Testis (tissue), 3 donors: ENCODE measurements around the gene DEAF1. TPM values are rescaled to one million over a fixed set of nuclear protein-coding genes. Genes with fewer than 3 reads are reported as not detected.

Experiments
- DNase-seq: peaks from one replicate; pipeline ENCODE4 v3.0.0-alpha.2; 2019
- H3K27ac ChIP-seq, 2 donors: fragments of 200-600 bp; sonication (generic); one replicate each; pipeline ENCODE4 v1.5.1; 2019
- H3K27me3 ChIP-seq: fragments of 200-600 bp; sonication (generic); one replicate; pipeline ENCODE4 v1.5.1; 2019
- H3K36me3 ChIP-seq: fragments of 200-600 bp; sonication (generic); one replicate; pipeline ENCODE4 v1.5.1; 2017; ENCODE audit warnings: low read depth; ENCODE audit errors: missing control alignments
- H3K4me1 ChIP-seq: fragments of 200-600 bp; sonication (generic); one replicate; pipeline ENCODE4 v1.5.1; 2019
- H3K4me3 ChIP-seq, 2 donors: fragments of 200-600 bp; sonication (generic); one replicate each; pipeline ENCODE4 v1.5.1; 2017 to 2019
- H3K9me3 ChIP-seq: fragments of 200-600 bp; sonication (generic); one replicate; pipeline ENCODE4 v1.5.1; 2017
- CTCF ChIP-seq, 3 experiments: fragments of 450-650 bp in 2 of 3; fragments of 200-600 bp in 1 of 3; sonication (generic) in 1 of 3; IDR thresholded peaks; one replicate each; pipeline ENCODE4 v1.5.1; 2016 to 2019; ENCODE audit warnings: antibody characterized with exemption in 3 of 3, mild to moderate bottlenecking in 2 of 3, moderate library complexity in 1 of 3
- POLR2A ChIP-seq: fragments of 450-650 bp; IDR thresholded peaks from one replicate; pipeline ENCODE4 v1.6.1; 2017; ENCODE audit warnings: antibody characterized with exemption, mild to moderate bottlenecking, moderate library complexity
- WGBS, 2 donors: methylation state at CpG; one replicate each; pipeline ENCODE4 v1.1.5; 2018; 5-methylcytosine and 5-hydroxymethylcytosine counted together
- intact Hi-C: fragments of 100-400 bp; cut with DNase I; formaldehyde crosslinking; loops from one replicate; pipeline ENCODE4 v1.15.1; 2023; ENCODE audit warnings: low total_unique reads
- polyA plus RNA-seq: library from polyadenylated mRNA; stranded (reverse); fragments of 350-450 nt; fragmentation: Illumina TruSeq; extraction: RNeasy Lipid Tissue Mini Kit (QIAGEN cat#74804); gene quantifications from one replicate; pipeline ENCODE4 v1.2.3, GENCODE V29; 2014; ENCODE audit warnings: low read depth, low replicate concordance; ENCODE audit not compliant: insufficient read depth
- total RNA-seq, 2 donors: library from RNA; depleted of rRNA; stranded (reverse); fragments of >200 nt; gene quantifications; one replicate each; pipeline ENCODE4 v1.2.3, GENCODE V29; 2016

The DEAF1 gene
- total and polyA plus RNA-seq, 3 donors from 2014 or later, result 47.9 to 116 (median 82.5) TPM

GRCh38 chr11:625636-626268 is 69.3 kb downstream of the DEAF1 start:
- TF ChIP-seq CTCF (IDR thresholded peaks at IDR 0.05) (no peak), POLR2A (no peak)
- Histone ChIP-seq H3K27me3 (no peaks in the 10 kb centered on the region), H3K27ac (no peak overlapping the region), H3K36me3 (no peaks in the 10 kb centered on the region), H3K4me3 (no peak overlapping the region), H3K4me1 (no peaks in the 10 kb centered on the region), H3K9me3 (no peaks in the 10 kb centered on the region)
- no peak for DNase-seq
- WGBS, 2 donors, result 87% methylated on average over 12 to 22 of the region's 22 CpGs
- intact Hi-C loops, result no loop called here

GRCh38 chr11:624705-625635 is 70.1 kb downstream of the DEAF1 start, which contains the start of gene CDHR5:
CDHR5 (minus strand) TSS chr11:624955; CDS start chr11:624902, 53 bp downstream.
- H3K27ac ChIP-seq, result no peak within 1 kb of the TSS
- H3K4me1 ChIP-seq, result no peaks in the 10 kb centered on the region
- no peak for TF ChIP-seq POLR2A
- TF ChIP-seq CTCF (IDR thresholded peaks at IDR 0.05), result no peak
- DNase-seq, result no peak
- no peaks in the 10 kb centered on the region for H3K27me3 ChIP-seq
- H3K9me3 ChIP-seq, result no peaks in the 10 kb centered on the region
- no peak within 1 kb of the TSS for H3K4me3 ChIP-seq
- no peaks in the 10 kb centered on the region for H3K36me3 ChIP-seq
- WGBS, 2 donors, result 80 to 82% methylated on average over 3 to 32 of the region's 33 CpGs
- intact Hi-C loops, result no loop called here

GRCh38 chr11:623999-624704 is 70.9 kb downstream of the DEAF1 start:
- WGBS, 2 donors, result 89 to 92% methylated on average over 21 to 25 of the region's 25 CpGs
- Histone ChIP-seq H3K27me3 (no peaks in the 10 kb centered on the region), H3K4me3 (no peak overlapping the region), H3K36me3 (no peaks in the 10 kb centered on the region), H3K9me3 (no peaks in the 10 kb centered on the region), H3K27ac (no peak overlapping the region), H3K4me1 (no peaks in the 10 kb centered on the region)
- DNase-seq, result no peak
- TF ChIP-seq CTCF (IDR thresholded peaks at IDR 0.05), result no peak
- TF ChIP-seq POLR2A, result no peak
- intact Hi-C loops, result no loop called here

- Histone ChIP-seq H3K27me3 (no peaks in the 10 kb centered on the region), H3K36me3 (no peaks in the 10 kb centered on the region), H3K9me3 (no peaks in the 10 kb centered on the region), H3K27ac (no peak overlapping the region), H3K4me1 (no peaks in the 10 kb centered on the region), H3K4me3 (no peak overlapping the region)
- intact Hi-C loops, result no loop called here
- 86 to 90% methylated on average over 14 to 15 of the region's 15 CpGs for WGBS, 2 donors
- no peak for DNase-seq
- TF ChIP-seq POLR2A (no peak), CTCF (IDR thresholded peaks at IDR 0.05) (no peak)
These were observed 71.6 kb downstream of the DEAF1 start for GRCh38 chr11:623349-623869.
